ENCODE measurements around the gene BMP8B.
"Not testable (repeated sequence)": the region's sequence is repeated elsewhere in the genome, so short reads cannot be mapped to it uniquely, and the experiment has no call there.

DNA sequence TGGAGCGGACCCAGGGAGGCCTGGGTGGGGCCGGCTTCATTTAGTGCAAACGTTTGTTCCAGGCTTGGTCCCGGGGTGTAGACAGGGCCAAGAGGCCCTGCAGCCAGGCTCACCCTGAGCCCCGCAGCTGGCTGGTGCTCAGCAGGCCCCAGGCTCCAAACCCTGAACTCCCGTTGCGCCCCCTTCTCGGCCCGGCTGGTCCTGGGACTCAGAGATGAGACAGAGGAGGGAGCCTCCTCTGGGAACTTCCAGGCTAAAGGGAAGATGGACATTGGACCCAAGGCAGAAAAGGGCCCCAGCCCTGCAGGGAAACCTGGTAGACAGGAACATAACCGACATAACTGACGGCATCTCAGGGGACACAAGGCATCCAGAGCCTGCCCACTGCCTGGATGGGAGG lies 13.5 kb downstream of the BMP8B start:
- TF ChIP-seq, protein P1, sequence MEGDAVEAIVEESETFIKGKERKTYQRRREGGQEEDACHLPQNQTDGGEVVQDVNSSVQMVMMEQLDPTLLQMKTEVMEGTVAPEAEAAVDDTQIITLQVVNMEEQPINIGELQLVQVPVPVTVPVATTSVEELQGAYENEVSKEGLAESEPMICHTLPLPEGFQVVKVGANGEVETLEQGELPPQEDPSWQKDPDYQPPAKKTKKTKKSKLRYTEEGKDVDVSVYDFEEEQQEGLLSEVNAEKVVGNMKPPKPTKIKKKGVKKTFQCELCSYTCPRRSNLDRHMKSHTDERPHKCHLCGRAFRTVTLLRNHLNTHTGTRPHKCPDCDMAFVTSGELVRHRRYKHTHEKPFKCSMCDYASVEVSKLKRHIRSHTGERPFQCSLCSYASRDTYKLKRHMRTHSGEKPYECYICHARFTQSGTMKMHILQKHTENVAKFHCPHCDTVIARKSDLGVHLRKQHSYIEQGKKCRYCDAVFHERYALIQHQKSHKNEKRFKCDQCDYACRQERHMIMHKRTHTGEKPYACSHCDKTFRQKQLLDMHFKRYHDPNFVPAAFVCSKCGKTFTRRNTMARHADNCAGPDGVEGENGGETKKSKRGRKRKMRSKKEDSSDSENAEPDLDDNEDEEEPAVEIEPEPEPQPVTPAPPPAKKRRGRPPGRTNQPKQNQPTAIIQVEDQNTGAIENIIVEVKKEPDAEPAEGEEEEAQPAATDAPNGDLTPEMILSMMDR (IDR thresholded peaks at IDR 0.05; ENCODE audit: poor library complexity), result not testable (repeated sequence)
- not testable (repeated sequence) for TF ChIP-seq EZH2 (IDR thresholded peaks at IDR 0.05; ENCODE audit: borderline replicate concordance); EZH2phosphoT487 (IDR thresholded peaks at IDR 0.05; ENCODE audit: low read depth, severe bottlenecking, unreplicated experiment)

All from hepatocyte (in vitro differentiated cells).